Adrenal gland (tissue), 5 donors: Measurements from ENCODE around the gene HNRNPC.
"Not testable (repeated sequence)": the region's sequence is repeated elsewhere in the genome, so short reads cannot be mapped to it uniquely, and the experiment has no call there.

Source experiments
- POLR2A ChIP-seq, 2 donors: fragments of 450-650 bp; IDR thresholded peaks; one replicate each; pipeline ENCODE4 v1.6.1; 2017; ENCODE audit warnings: antibody characterized with exemption in 2 of 2, mild to moderate bottlenecking in 2 of 2, moderate library complexity in 1 of 2
- TF ChIP-seq, protein P1 (sequence below), 6 experiments: fragments of 450-650 bp in 4 of 6; fragments of 200-600 bp in 2 of 6; sonication (generic) in 1 of 6; IDR thresholded peaks; 1 replicate in 5 of 6; 2 replicates in 1 of 6; pipeline versions ENCODE4 v1.5.1 to v1.8.0; 2016 to 2021; ENCODE audit warnings: antibody characterized with exemption in 6 of 6, mild to moderate bottlenecking in 2 of 6, moderate library complexity in 1 of 6
- donor health status: DM: no; HTN: no; CAD: no.

DNA sequence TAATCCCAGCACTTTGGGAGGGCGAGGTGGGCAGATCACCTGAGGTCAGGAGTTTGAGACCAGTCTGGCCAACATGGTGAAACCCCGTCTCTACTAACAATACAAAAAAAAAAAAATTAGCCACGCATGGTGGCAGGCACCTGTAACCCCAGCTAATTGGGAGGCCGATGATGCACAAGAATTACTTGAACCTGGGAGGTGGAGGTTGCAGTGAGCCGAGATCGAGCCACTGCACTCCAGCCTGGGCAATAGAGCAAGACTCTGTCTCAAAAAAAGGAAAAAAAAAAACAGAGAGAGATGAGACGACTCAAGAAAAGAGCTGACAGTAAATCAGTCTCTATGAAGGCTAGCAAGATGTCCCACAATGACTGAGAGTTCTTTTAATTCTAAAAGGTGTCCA is 44.1 kb downstream of the HNRNPC start:
- not testable (repeated sequence) for TF ChIP-seq POLR2A (IDR thresholded peaks at IDR 0.05)
- TF ChIP-seq, protein P1, sequence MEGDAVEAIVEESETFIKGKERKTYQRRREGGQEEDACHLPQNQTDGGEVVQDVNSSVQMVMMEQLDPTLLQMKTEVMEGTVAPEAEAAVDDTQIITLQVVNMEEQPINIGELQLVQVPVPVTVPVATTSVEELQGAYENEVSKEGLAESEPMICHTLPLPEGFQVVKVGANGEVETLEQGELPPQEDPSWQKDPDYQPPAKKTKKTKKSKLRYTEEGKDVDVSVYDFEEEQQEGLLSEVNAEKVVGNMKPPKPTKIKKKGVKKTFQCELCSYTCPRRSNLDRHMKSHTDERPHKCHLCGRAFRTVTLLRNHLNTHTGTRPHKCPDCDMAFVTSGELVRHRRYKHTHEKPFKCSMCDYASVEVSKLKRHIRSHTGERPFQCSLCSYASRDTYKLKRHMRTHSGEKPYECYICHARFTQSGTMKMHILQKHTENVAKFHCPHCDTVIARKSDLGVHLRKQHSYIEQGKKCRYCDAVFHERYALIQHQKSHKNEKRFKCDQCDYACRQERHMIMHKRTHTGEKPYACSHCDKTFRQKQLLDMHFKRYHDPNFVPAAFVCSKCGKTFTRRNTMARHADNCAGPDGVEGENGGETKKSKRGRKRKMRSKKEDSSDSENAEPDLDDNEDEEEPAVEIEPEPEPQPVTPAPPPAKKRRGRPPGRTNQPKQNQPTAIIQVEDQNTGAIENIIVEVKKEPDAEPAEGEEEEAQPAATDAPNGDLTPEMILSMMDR (IDR thresholded peaks at IDR 0.05), result not testable (repeated sequence)
